Measurements from ENCODE around the gene ITPK1.

The ITPK1 gene

DNA sequence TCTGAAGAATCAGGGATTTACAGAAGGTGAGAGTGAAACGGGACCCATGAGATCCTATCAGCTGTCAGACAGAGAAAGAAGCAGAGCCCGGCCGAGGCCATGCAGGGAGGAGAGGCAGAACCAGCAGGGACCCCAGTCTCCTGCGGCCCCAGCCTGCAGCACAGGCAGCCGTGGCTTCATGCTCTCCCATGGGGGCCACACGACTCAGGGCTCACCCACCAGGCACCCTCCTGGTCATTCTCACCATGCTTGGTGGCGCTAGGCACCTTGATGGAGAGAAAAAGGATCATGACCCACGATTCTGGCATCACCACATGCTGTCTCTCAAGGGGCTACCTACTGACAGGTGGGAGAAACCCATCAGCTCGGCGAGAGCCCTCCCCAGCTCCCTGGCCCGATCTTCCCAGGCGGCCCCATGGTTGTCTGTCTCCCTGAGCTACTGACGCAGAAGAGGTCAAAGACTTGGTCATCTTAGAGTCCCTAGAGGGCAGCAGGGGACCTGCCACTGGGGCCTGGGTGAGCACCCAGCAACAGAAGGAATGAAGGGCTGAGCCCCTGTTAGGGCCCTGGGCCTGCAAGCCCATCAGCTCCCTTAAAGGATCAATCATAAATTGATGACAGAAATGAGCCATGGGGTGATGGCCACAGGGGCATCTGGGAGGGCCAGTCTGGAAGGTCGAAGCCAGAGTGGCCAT lies 58.0 kb downstream of the ITPK1 start:
- H3K9ac ChIP-seq (ENCODE audit: low read length) = no peak overlapping the region
- peaks cover 4% of the 10 kb centered on the region; the same call in 1 of the 2 replicates for H4K20me1 ChIP-seq (ENCODE audit: insufficient read depth, low read length)
- H2AFZ ChIP-seq (ENCODE audit: low read depth, low read length) = no peak overlapping the region
- no peaks in the 10 kb centered on the region for H3K4me1 ChIP-seq (ENCODE audit: low read length)
- no peak overlapping the region for H3K27ac ChIP-seq (ENCODE audit: low read length)
- no peaks in the 10 kb centered on the region for H3K36me3 ChIP-seq (replicated peaks; ENCODE audit: low read depth, low read length)
- no peaks in the 10 kb centered on the region for H3K27me3 ChIP-seq (ENCODE audit: low read depth, low read length)
- no peak overlapping the region for H3K4me2 ChIP-seq (ENCODE audit: low read length)
- H3K4me3 ChIP-seq (ENCODE audit: low read length) = no peak overlapping the region
- H3K9me3 ChIP-seq (ENCODE audit: insufficient read depth, low read length) = no peaks in the 10 kb centered on the region
- H3K79me2 ChIP-seq (ENCODE audit: low read length) = no peaks in the 10 kb centered on the region
- TF ChIP-seq, protein P1, sequence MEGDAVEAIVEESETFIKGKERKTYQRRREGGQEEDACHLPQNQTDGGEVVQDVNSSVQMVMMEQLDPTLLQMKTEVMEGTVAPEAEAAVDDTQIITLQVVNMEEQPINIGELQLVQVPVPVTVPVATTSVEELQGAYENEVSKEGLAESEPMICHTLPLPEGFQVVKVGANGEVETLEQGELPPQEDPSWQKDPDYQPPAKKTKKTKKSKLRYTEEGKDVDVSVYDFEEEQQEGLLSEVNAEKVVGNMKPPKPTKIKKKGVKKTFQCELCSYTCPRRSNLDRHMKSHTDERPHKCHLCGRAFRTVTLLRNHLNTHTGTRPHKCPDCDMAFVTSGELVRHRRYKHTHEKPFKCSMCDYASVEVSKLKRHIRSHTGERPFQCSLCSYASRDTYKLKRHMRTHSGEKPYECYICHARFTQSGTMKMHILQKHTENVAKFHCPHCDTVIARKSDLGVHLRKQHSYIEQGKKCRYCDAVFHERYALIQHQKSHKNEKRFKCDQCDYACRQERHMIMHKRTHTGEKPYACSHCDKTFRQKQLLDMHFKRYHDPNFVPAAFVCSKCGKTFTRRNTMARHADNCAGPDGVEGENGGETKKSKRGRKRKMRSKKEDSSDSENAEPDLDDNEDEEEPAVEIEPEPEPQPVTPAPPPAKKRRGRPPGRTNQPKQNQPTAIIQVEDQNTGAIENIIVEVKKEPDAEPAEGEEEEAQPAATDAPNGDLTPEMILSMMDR (IDR thresholded peaks at IDR 0.05; ENCODE audit: low read depth, low read length) = no peak
- no peak for TF ChIP-seq EZH2phosphoT487 (IDR thresholded peaks at IDR 0.05; ENCODE audit: low read depth)

- Histone ChIP-seq H3K4me1 (ENCODE audit: low read length) (no peaks in the 10 kb centered on the region), H3K27ac (ENCODE audit: low read length) (no peak overlapping the region), H3K9ac (ENCODE audit: low read length) (no peak overlapping the region)
These were observed 58.7 kb downstream of the ITPK1 start for GRCh38 chr14:93056840-93057585.

DNA sequence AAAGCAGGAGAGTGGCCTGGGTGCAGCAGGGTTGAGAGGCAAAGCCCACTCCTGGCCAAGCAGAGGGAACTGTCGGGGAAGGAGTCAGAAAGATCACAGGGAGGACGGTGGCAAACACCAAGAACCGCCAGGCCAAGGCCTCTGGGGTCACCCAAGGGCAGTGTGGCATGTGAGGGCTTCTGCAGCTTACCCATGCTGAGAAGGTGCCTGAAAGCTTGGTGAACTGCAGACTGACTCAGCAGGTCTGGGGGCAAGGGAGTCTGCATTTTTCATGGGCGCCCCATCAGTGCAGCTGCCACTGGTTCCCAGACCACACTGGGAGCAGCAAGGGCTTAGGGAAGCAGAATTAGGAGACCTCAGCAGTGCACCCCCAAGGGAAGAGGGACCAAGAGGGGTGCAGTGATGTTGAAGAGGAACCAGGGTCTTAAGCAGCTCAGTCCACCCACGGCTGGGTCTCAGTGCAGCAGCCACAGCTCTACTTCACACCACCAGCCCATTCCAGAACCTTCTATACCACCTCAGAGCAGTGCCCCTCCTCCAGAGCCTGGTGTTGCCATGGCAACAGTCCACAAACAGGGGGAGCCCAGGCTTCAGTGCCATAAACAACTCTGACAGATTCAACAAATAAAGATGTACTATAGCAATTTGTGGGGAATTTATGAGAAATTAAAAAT lies 59.4 kb downstream of the ITPK1 start:
- H2AFZ ChIP-seq (ENCODE audit: low read depth, low read length) = no peak overlapping the region
- no peak overlapping the region for H3K9ac ChIP-seq (ENCODE audit: low read length)
- no peaks in the 10 kb centered on the region for H3K79me2 ChIP-seq (ENCODE audit: low read length)
- no peaks in the 10 kb centered on the region for H3K9me3 ChIP-seq (ENCODE audit: insufficient read depth, low read length)
- H3K36me3 ChIP-seq (replicated peaks; ENCODE audit: low read depth, low read length) = no peaks in the 10 kb centered on the region
- H3K27me3 ChIP-seq (ENCODE audit: low read depth, low read length) = no peaks in the 10 kb centered on the region
- TF ChIP-seq EZH2phosphoT487 (IDR thresholded peaks at IDR 0.05; ENCODE audit: low read depth) = no peak
- TF ChIP-seq, protein P1 (IDR thresholded peaks at IDR 0.05; ENCODE audit: low read depth, low read length) = no peak
- H3K4me2 ChIP-seq (ENCODE audit: low read length) = no peak overlapping the region
- H4K20me1 ChIP-seq (ENCODE audit: insufficient read depth, low read length) = peaks cover 4% of the 10 kb centered on the region; the same call in 1 of the 2 replicates
- no peak overlapping the region for H3K4me3 ChIP-seq (ENCODE audit: low read length)
- no peak overlapping the region for H3K27ac ChIP-seq (ENCODE audit: low read length)
- H3K4me1 ChIP-seq (ENCODE audit: low read length) = no peaks in the 10 kb centered on the region

More at GRCh38 chr14:93056840-93057585, 58.7 kb downstream of the ITPK1 start:
- Histone ChIP-seq H3K36me3 (replicated peaks; ENCODE audit: low read depth, low read length) (no peaks in the 10 kb centered on the region), H4K20me1 (ENCODE audit: insufficient read depth, low read length) (peaks cover 4% of the 10 kb centered on the region; the same call in 1 of the 2 replicates), H2AFZ (ENCODE audit: low read depth, low read length) (no peak overlapping the region), H3K79me2 (ENCODE audit: low read length) (no peaks in the 10 kb centered on the region), H3K4me3 (ENCODE audit: low read length) (no peak overlapping the region), H3K9me3 (ENCODE audit: insufficient read depth, low read length) (no peaks in the 10 kb centered on the region), H3K4me2 (ENCODE audit: low read length) (no peak overlapping the region), H3K27me3 (ENCODE audit: low read depth, low read length) (no peaks in the 10 kb centered on the region)
- TF ChIP-seq, protein P1 (IDR thresholded peaks at IDR 0.05; ENCODE audit: low read depth, low read length) = no peak
- TF ChIP-seq EZH2phosphoT487 (IDR thresholded peaks at IDR 0.05; ENCODE audit: low read depth) = no peak

DNA sequence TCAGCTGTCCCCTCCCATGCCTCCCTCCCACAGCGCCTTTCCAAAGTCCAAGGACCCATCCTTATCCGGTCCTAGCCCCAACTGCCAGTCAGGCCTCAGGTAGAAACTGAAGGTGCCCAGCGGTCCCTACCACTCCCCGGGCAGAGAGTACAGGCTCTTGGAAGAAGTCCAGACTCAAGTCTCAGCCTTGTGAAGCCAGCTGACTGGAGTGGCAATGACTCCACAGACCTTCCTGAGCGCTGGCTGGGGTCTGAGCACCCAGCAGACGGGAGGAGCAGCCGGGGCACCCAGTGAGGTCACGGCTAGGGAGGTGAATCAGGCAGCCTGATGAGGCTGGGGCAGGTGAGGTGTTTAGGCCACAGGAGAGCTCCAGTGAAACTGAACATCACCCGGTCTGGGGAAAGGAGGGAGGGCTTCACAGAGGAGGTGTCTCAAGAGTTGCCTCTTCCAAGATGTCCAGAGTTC lies 60.0 kb downstream of the ITPK1 start:
- Histone ChIP-seq H3K9ac (ENCODE audit: low read length) (no peak overlapping the region), H3K79me2 (ENCODE audit: low read length) (no peaks in the 10 kb centered on the region), H3K27me3 (ENCODE audit: low read depth, low read length) (no peaks in the 10 kb centered on the region), H3K4me1 (ENCODE audit: low read length) (no peaks in the 10 kb centered on the region), H2AFZ (ENCODE audit: low read depth, low read length) (no peak overlapping the region), H3K9me3 (ENCODE audit: insufficient read depth, low read length) (no peaks in the 10 kb centered on the region), H3K36me3 (replicated peaks; ENCODE audit: low read depth, low read length) (no peaks in the 10 kb centered on the region), H3K27ac (ENCODE audit: low read length) (no peak overlapping the region), H4K20me1 (ENCODE audit: insufficient read depth, low read length) (peaks cover 4% of the 10 kb centered on the region; the same call in 1 of the 2 replicates), H3K4me3 (ENCODE audit: low read length) (no peak overlapping the region), H3K4me2 (ENCODE audit: low read length) (no peak overlapping the region)
- TF ChIP-seq EZH2phosphoT487 (IDR thresholded peaks at IDR 0.05; ENCODE audit: low read depth) = no peak
- TF ChIP-seq, protein P1 (IDR thresholded peaks at IDR 0.05; ENCODE audit: low read depth, low read length) = no peak
